Keratinocyte (primary cell): ENCODE data around the gene ADH1C. TPM values are rescaled to one million over a fixed set of nuclear protein-coding genes. Genes with fewer than 3 reads are reported as not detected.

Experiments used
- DNase-seq: peaks from one replicate; pipeline ENCODE4 v3.0.0-alpha.2; 2011; ENCODE audit warnings: low read depth, missing footprints, low spot score
- FAIRE-seq: peaks from 2 replicates; lab custom pipeline; 2011; peaks lifted over from hg19 to GRCh38; lab: Jason Lieb, UNC
- H2AFZ ChIP-seq: 2 replicates; pipeline ENCODE4 v1.6.0; 2012; ENCODE audit warnings: low read length, control low read depth, inconsistent platforms; ENCODE audit not compliant: control insufficient read depth
- H3K27ac ChIP-seq: 2 replicates; pipeline ENCODE4 v1.5.1; 2011; ENCODE audit warnings: low read length; ENCODE audit not compliant: control insufficient read depth, insufficient read depth
- H3K27me3 ChIP-seq: 3 replicates; pipeline ENCODE4 v1.6.0; 2011; ENCODE audit warnings: low read length; ENCODE audit not compliant: control insufficient read depth, insufficient read depth; ENCODE audit errors: extremely low read depth
- H3K36me3 ChIP-seq, 2 experiments: 2 replicates in 1 of 2; 3 replicates in 1 of 2; pipeline ENCODE4 v1.5.1; 2011; ENCODE audit warnings: low read length in 2 of 2, mild to moderate bottlenecking in 1 of 2; ENCODE audit not compliant: control insufficient read depth in 2 of 2, insufficient read depth in 2 of 2; ENCODE audit errors: extremely low read depth in 1 of 2
- H3K4me1 ChIP-seq: 3 replicates; pipeline ENCODE4 v1.5.1; 2011; ENCODE audit warnings: low read length; ENCODE audit not compliant: control insufficient read depth, insufficient read depth; ENCODE audit errors: extremely low read depth
- H3K4me2 ChIP-seq: 3 replicates; pipeline ENCODE4 v1.6.0; 2011; ENCODE audit warnings: low read depth, low read length; ENCODE audit not compliant: control insufficient read depth, insufficient read depth; ENCODE audit errors: extremely low read depth
- H3K4me3 ChIP-seq, 3 experiments: fragments of 200-600 bp in 1 of 3; sonication (generic) in 1 of 3; 2 replicates in 2 of 3; 3 replicates in 1 of 3; pipeline ENCODE4 v1.5.1; 2011 to 2016; ENCODE audit warnings: low read length in 3 of 3, mild to moderate bottlenecking in 3 of 3, control low read depth in 2 of 3, inconsistent platforms in 1 of 3, low read depth in 1 of 3, mixed read lengths in 1 of 3, mixed run types in 1 of 3, moderate library complexity in 1 of 3; ENCODE audit not compliant: control insufficient read depth in 2 of 3, insufficient read depth in 2 of 3; ENCODE audit errors: extremely low read depth in 1 of 3
- H3K79me2 ChIP-seq: 2 replicates; pipeline ENCODE4 v1.6.0; 2012; ENCODE audit warnings: low read length; ENCODE audit not compliant: control insufficient read depth, insufficient read depth
- H3K9ac ChIP-seq: 3 replicates; pipeline ENCODE4 v1.6.0; 2011; ENCODE audit warnings: low read length; ENCODE audit not compliant: control insufficient read depth, insufficient read depth; ENCODE audit errors: extremely low read depth
- H3K9me1 ChIP-seq: 3 replicates; pipeline ENCODE4 v1.6.0; 2011; ENCODE audit warnings: low read length; ENCODE audit not compliant: control insufficient read depth, insufficient read depth; ENCODE audit errors: extremely low read depth
- H3K9me3 ChIP-seq: 2 replicates; pipeline ENCODE4 v1.5.1; 2012; ENCODE audit warnings: low read depth, low read length; ENCODE audit not compliant: control insufficient read depth
- H4K20me1 ChIP-seq: 3 replicates; pipeline ENCODE4 v1.6.0; 2011; ENCODE audit warnings: low read length; ENCODE audit not compliant: control insufficient read depth, insufficient read depth; ENCODE audit errors: extremely low read depth
- EZH2 ChIP-seq: IDR thresholded peaks from one replicate; pipeline ENCODE4 v1.6.1; 2012; ENCODE audit warnings: inconsistent platforms, mild to moderate bottlenecking, low read length, moderate library complexity
- dilution Hi-C: fragments of 300-500 bp; cut with MboI; formaldehyde crosslinking; loops from one replicate; pipeline ENCODE4 v1.7.0; 2020; ENCODE audit warnings: low sequenced_read_pairs; ENCODE audit not compliant: extremely low pct_ligation_motif_present
- polyA plus RNA-seq, 5 experiments: library from polyadenylated mRNA; depleted of rRNA in 3 of 5; stranded (reverse) in 3 of 5; stranded (forward) in 1 of 5; unstranded in 1 of 5; fragments of >200 nt; gene quantifications; 1 replicate in 1 of 5; 2 replicates in 3 of 5; 3 replicates in 1 of 5; pipeline versions ENCODE4 v1.2.1 to v1.2.3, GENCODE V29; 2011 to 2012; ENCODE audit warnings: missing spikeins in 2 of 5, low read depth in 1 of 5, low replicate concordance in 1 of 5
- TF ChIP-seq, protein P1 (sequence below), 3 experiments: IDR thresholded peaks in 1 of 3; conservative IDR thresholded peaks in 1 of 3; optimal IDR thresholded peaks in 1 of 3; 2 replicates in 2 of 3; 3 replicates in 1 of 3; pipeline versions ENCODE3 to v1.5.1; 2011; ENCODE audit warnings: low read length in 3 of 3, mild to moderate bottlenecking in 3 of 3, moderate library complexity in 2 of 3, control low read depth in 1 of 3, inconsistent platforms in 1 of 3; ENCODE audit not compliant: insufficient read depth in 2 of 3; ENCODE audit errors: extremely low read depth in 1 of 3

The ADH1C gene
- polyA plus RNA-seq, 1 donor (not counting 4 experiments of a cell fraction or from before 2014, with no cell fraction given): 0.03 TPM

DNA sequence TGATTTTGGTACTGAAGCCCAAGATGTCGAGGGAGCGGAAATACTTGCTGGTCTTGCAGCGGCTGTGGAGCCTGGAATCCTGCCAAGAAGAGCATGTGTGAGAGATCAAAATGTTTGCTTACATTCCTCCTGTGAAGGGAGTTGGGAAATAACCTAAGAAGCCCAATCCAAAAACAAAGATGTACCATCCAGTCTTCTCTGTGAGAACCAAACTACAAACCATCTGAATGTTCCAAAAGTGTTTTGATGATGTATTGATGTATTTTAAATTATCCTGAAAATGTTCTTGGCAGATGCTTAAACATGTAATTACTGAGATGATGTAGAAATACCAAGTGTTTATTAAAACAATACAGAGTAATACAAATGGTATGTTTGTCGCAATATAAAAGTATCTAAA is 51.6 kb downstream of the ADH1C start:
- H4K20me1 ChIP-seq: no peaks in the 10 kb centered on the region
- H3K4me3 ChIP-seq: no peak overlapping the region
- H3K9ac ChIP-seq: no peak overlapping the region
- no peak overlapping the region for H3K27ac ChIP-seq
- no peaks in the 10 kb centered on the region for H3K9me3 ChIP-seq
- no peaks in the 10 kb centered on the region for H3K27me3 ChIP-seq
- no peaks in the 10 kb centered on the region for H3K36me3 ChIP-seq
- H3K4me2 ChIP-seq: no peak overlapping the region
- DNase-seq (no peak), FAIRE-seq (peak; percentile 20)
- H3K4me1 ChIP-seq: no peaks in the 10 kb centered on the region
- H3K9me1 ChIP-seq: no peaks in the 10 kb centered on the region
- no peak overlapping the region for H2AFZ ChIP-seq
- TF ChIP-seq, protein P1, sequence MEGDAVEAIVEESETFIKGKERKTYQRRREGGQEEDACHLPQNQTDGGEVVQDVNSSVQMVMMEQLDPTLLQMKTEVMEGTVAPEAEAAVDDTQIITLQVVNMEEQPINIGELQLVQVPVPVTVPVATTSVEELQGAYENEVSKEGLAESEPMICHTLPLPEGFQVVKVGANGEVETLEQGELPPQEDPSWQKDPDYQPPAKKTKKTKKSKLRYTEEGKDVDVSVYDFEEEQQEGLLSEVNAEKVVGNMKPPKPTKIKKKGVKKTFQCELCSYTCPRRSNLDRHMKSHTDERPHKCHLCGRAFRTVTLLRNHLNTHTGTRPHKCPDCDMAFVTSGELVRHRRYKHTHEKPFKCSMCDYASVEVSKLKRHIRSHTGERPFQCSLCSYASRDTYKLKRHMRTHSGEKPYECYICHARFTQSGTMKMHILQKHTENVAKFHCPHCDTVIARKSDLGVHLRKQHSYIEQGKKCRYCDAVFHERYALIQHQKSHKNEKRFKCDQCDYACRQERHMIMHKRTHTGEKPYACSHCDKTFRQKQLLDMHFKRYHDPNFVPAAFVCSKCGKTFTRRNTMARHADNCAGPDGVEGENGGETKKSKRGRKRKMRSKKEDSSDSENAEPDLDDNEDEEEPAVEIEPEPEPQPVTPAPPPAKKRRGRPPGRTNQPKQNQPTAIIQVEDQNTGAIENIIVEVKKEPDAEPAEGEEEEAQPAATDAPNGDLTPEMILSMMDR (optimal IDR thresholded peaks at IDR 0.05 in 1 of 3, IDR thresholded peaks at IDR 0.05 in 1 of 3, conservative IDR thresholded peaks at IDR 0.05 in 1 of 3; ENCODE audit: extremely low read depth in 1 of 3, insufficient read depth in 2 of 3, low read length in 3 of 3): no peak
- TF ChIP-seq EZH2: no peak
- dilution Hi-C loops: no loop called here
- no peaks in the 10 kb centered on the region for H3K79me2 ChIP-seq

DNA sequence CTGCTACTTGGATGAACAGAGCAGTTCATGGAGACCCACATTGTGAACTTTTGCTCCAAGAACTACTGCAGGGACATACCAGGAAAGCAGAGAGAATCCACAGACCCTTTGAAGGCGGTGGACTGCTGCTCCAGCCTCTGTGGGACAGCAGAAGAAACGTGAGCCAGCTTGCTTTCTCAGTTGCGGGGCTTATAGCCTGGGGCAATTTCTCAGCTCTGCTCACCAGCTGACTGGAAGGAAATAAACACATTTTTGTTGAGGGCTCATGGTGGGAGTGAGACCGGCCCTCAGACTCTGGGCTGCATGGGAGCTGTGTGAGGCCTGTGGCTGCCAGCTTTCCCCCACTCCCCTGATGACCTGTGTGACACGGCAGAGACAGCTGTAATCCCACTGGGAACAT is 59.2 kb downstream of the ADH1C start:
- Histone ChIP-seq H3K9ac (no peak overlapping the region), H2AFZ (no peak overlapping the region), H3K4me3 (no peak overlapping the region), H3K9me3 (no peaks in the 10 kb centered on the region), H3K79me2 (no peaks in the 10 kb centered on the region), H3K27me3 (no peaks in the 10 kb centered on the region), H3K27ac (no peak overlapping the region), H4K20me1 (no peaks in the 10 kb centered on the region), H3K4me1 (peaks cover 4% of the 10 kb centered on the region), H3K9me1 (no peaks in the 10 kb centered on the region), H3K4me2 (no peak overlapping the region), H3K36me3 (peaks cover 0 to 2% of the 10 kb centered on the region in 2 experiments)
- FAIRE-seq (no peak), DNase-seq (no peak)
- dilution Hi-C loops: no loop called here
- no peak for TF ChIP-seq EZH2
- TF ChIP-seq, protein P1 (optimal IDR thresholded peaks at IDR 0.05 in 1 of 3, IDR thresholded peaks at IDR 0.05 in 1 of 3, conservative IDR thresholded peaks at IDR 0.05 in 1 of 3; ENCODE audit: extremely low read depth in 1 of 3, insufficient read depth in 2 of 3, low read length in 3 of 3): no peak
